ENCODE results near the gene OOSP1. TPM values are rescaled to one million over a fixed set of nuclear protein-coding genes. Genes with fewer than 3 reads are reported as not detected.
"Not testable (repeated sequence)": the region's sequence is repeated elsewhere in the genome, so short reads cannot be mapped to it uniquely, and the experiment has no call there.

OOSP1 gene
- total RNA-seq (2014; rRNA removed; shearing (Covaris generic); ENCODE audit: low replicate concordance): not detected in 2 replicates

- in situ Hi-C loops (cut with HindIII; ENCODE audit: low pct_unique_long_range_greater_than_20kb, low sequenced_read_pairs): no loop called here
- no peak for DNase-seq (ENCODE audit: low read depth)
Measured at GRCh38 chr11:59938132-59938531, at the start of gene OOSP1. Gene OOSP1 (plus strand): TSS chr11:59938432. CDS start chr11:59938455, 23 bp downstream.

- in situ Hi-C loops (cut with HindIII; ENCODE audit: low pct_unique_long_range_greater_than_20kb, low sequenced_read_pairs): no loop called here
- DNase-seq (ENCODE audit: low read depth): no peak
Measured at GRCh38 chr11:59891781-59892181, 46.5 kb upstream of the OOSP1 start.

- in situ Hi-C loops (cut with HindIII; ENCODE audit: low pct_unique_long_range_greater_than_20kb, low sequenced_read_pairs): no loop called here
- no peak for DNase-seq (ENCODE audit: low read depth)
Measured at GRCh38 chr11:59894616-59895015, 43.6 kb upstream of the OOSP1 start.

- in situ Hi-C loops (cut with HindIII; ENCODE audit: low pct_unique_long_range_greater_than_20kb, low sequenced_read_pairs): no loop called here
- DNase-seq (ENCODE audit: low read depth): no peak
Measured at GRCh38 chr11:59898046-59898445, 40.2 kb upstream of the OOSP1 start.

- peak; percentile 42 for DNase-seq (ENCODE audit: low read depth)
- in situ Hi-C loops (cut with HindIII; ENCODE audit: low pct_unique_long_range_greater_than_20kb, low sequenced_read_pairs): no loop called here
Measured at GRCh38 chr11:59898650-59899049, 39.6 kb upstream of the OOSP1 start.

- no peak for DNase-seq (ENCODE audit: low read depth)
- in situ Hi-C loops (cut with HindIII; ENCODE audit: low pct_unique_long_range_greater_than_20kb, low sequenced_read_pairs): no loop called here
Measured at GRCh38 chr11:59899532-59899931, 38.7 kb upstream of the OOSP1 start.

GRCh38 chr11:59900366-59901126 is 37.7 kb upstream of the OOSP1 start:
- in situ Hi-C loops (cut with HindIII; ENCODE audit: low pct_unique_long_range_greater_than_20kb, low sequenced_read_pairs): no loop called here
- DNase-seq (ENCODE audit: low read depth): no peak

- DNase-seq (ENCODE audit: low read depth): peak; percentile 15
- in situ Hi-C loops (cut with HindIII; ENCODE audit: low pct_unique_long_range_greater_than_20kb, low sequenced_read_pairs): no loop called here
Measured at GRCh38 chr11:59901306-59901705, 36.9 kb upstream of the OOSP1 start.

- in situ Hi-C loops (cut with HindIII; ENCODE audit: low pct_unique_long_range_greater_than_20kb, low sequenced_read_pairs); DNase-seq (ENCODE audit: low read depth): not testable (repeated sequence)
Measured at GRCh38 chr11:59903569-59903968, 34.7 kb upstream of the OOSP1 start.

GRCh38 chr11:59918480-59918879 is 19.8 kb upstream of the OOSP1 start:
- in situ Hi-C loops (cut with HindIII; ENCODE audit: low pct_unique_long_range_greater_than_20kb, low sequenced_read_pairs): no loop called here

GRCh38 chr11:59918987-59919589 is 19.1 kb upstream of the OOSP1 start:
- peak; percentile 14 for DNase-seq (ENCODE audit: low read depth)
- in situ Hi-C loops (cut with HindIII; ENCODE audit: low pct_unique_long_range_greater_than_20kb, low sequenced_read_pairs): no loop called here

More at GRCh38 chr11:59918480-59918879, 19.8 kb upstream of the OOSP1 start:
- no peak for DNase-seq (ENCODE audit: low read depth)

GRCh38 chr11:59923813-59924212 is 14.4 kb upstream of the OOSP1 start:
- DNase-seq (ENCODE audit: low read depth): no peak
- in situ Hi-C loops (cut with HindIII; ENCODE audit: low pct_unique_long_range_greater_than_20kb, low sequenced_read_pairs): no loop called here

- no peak for DNase-seq (ENCODE audit: low read depth)
- in situ Hi-C loops (cut with HindIII; ENCODE audit: low pct_unique_long_range_greater_than_20kb, low sequenced_read_pairs): no loop called here
Measured at GRCh38 chr11:59931688-59932087, 6.5 kb upstream of the OOSP1 start.

- in situ Hi-C loops (cut with HindIII; ENCODE audit: low pct_unique_long_range_greater_than_20kb, low sequenced_read_pairs): no loop called here
- DNase-seq (ENCODE audit: low read depth): no peak
Measured at GRCh38 chr11:59938718-59939117, 486 bp downstream of the OOSP1 start.

- DNase-seq (ENCODE audit: low read depth): no peak
- in situ Hi-C loops (cut with HindIII; ENCODE audit: low pct_unique_long_range_greater_than_20kb, low sequenced_read_pairs): no loop called here
Measured at GRCh38 chr11:59939482-59939881, 1.2 kb downstream of the OOSP1 start.

GRCh38 chr11:59941091-59941490 is 2.9 kb downstream of the OOSP1 start:
- no peak for DNase-seq (ENCODE audit: low read depth)
- in situ Hi-C loops (cut with HindIII; ENCODE audit: low pct_unique_long_range_greater_than_20kb, low sequenced_read_pairs): no loop called here

GRCh38 chr11:59943997-59944714 is 5.9 kb downstream of the OOSP1 start:
- in situ Hi-C loops (cut with HindIII; ENCODE audit: low pct_unique_long_range_greater_than_20kb, low sequenced_read_pairs): no loop called here
- DNase-seq (ENCODE audit: low read depth): no peak

- in situ Hi-C loops (cut with HindIII; ENCODE audit: low pct_unique_long_range_greater_than_20kb, low sequenced_read_pairs): no loop called here
- no peak for DNase-seq (ENCODE audit: low read depth)
Measured at GRCh38 chr11:59944720-59945119, 6.5 kb downstream of the OOSP1 start.
